ENCODE data around the gene AKAP1.

DNA sequence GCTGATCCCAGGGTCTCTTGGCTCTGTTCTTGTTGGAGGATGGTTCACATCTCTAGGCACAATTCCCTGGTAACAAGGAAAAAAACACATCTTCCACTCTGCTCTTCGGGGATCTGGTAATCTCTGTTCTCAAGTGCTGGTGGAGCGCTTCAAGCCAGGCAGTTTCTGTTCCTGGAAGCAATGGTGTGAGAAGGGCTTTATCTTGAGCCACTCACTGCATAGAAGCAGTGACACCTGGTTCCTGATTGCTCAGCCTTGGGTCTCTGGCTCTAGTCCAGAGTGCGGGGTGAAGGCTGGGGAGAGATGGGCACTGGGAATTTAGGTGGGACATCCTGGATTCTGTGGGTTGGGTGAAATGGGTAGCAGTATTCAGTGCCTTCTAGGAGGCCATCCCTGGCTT, 14.1 kb downstream of the AKAP1 start:
- no peak for TF ChIP-seq EZH2 (IDR thresholded peaks at IDR 0.05; ENCODE audit: borderline replicate concordance, insufficient read depth, low read length, poor library complexity, severe bottlenecking)
- no peak for TF ChIP-seq POLR2AphosphoS5 (IDR thresholded peaks at IDR 0.05)
- TF ChIP-seq MXI1 (conservative IDR thresholded peaks at IDR 0.05; ENCODE audit: poor library complexity, severe bottlenecking): no peak
- TF ChIP-seq, protein P1, sequence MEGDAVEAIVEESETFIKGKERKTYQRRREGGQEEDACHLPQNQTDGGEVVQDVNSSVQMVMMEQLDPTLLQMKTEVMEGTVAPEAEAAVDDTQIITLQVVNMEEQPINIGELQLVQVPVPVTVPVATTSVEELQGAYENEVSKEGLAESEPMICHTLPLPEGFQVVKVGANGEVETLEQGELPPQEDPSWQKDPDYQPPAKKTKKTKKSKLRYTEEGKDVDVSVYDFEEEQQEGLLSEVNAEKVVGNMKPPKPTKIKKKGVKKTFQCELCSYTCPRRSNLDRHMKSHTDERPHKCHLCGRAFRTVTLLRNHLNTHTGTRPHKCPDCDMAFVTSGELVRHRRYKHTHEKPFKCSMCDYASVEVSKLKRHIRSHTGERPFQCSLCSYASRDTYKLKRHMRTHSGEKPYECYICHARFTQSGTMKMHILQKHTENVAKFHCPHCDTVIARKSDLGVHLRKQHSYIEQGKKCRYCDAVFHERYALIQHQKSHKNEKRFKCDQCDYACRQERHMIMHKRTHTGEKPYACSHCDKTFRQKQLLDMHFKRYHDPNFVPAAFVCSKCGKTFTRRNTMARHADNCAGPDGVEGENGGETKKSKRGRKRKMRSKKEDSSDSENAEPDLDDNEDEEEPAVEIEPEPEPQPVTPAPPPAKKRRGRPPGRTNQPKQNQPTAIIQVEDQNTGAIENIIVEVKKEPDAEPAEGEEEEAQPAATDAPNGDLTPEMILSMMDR (IDR thresholded peaks at IDR 0.05; ENCODE audit: poor library complexity, severe bottlenecking): no peak
- TF ChIP-seq EP300 (conservative IDR thresholded peaks at IDR 0.05; ENCODE audit: poor library complexity, severe bottlenecking): no peak
- TF ChIP-seq RAD21 (conservative IDR thresholded peaks at IDR 0.05): no peak
- no peak for TF ChIP-seq SMC3 (conservative IDR thresholded peaks at IDR 0.05; ENCODE audit: poor library complexity)
- no peak for TF ChIP-seq REST (IDR thresholded peaks at IDR 0.05; ENCODE audit: borderline replicate concordance)
- TF ChIP-seq TAF1 (IDR thresholded peaks at IDR 0.05; ENCODE audit: low read depth): no peak
